SK-N-SH (cell line): Measurements from ENCODE around the gene CSPG5. TPM values are rescaled to one million over a fixed set of nuclear protein-coding genes. Genes with fewer than 3 reads are reported as not detected.

Experiments
- CTCF ChIA-PET: fragments of 300-600, 350-600 bp; formaldehyde crosslinking; extraction: SDS; loops from one replicate; lab custom pipeline; 2021; lab: Yijun Ruan, JAX
- POLR2A ChIA-PET: fragments of 350-600 bp; sonication (Branson Sonifier 250); formaldehyde crosslinking; extraction: SDS; loops from one replicate; lab custom pipeline; 2020; ENCODE audit warnings: antibody characterized with exemption, inconsistent platforms; lab: Yijun Ruan, JAX
- DNase-seq: peaks from one replicate; pipeline ENCODE4 v3.0.0; 2012
- H2AFZ ChIP-seq: fragments of 200-600 bp; sonication (generic); 2 replicates; pipeline ENCODE4 v1.8.1; 2016; ENCODE audit warnings: antibody characterized with exemption, mild to moderate bottlenecking, low read depth
- H3F3A ChIP-seq: fragments of 200-600 bp; sonication (generic); replicated peaks from 2 replicates; pipeline ENCODE3; 2016; ENCODE audit warnings: antibody characterized with exemption, mild to moderate bottlenecking; ENCODE audit not compliant: insufficient read depth
- H3K27ac ChIP-seq, 2 experiments: fragments of 200-500 bp in 1 of 2; fragments of 200-600 bp in 1 of 2; sonication (Bioruptor generic) in 1 of 2; sonication (generic), shearing (Covaris generic) in 1 of 2; 2 replicates each; pipeline versions ENCODE4 v1.5.1 to v1.6.1; 2014 to 2016; ENCODE audit warnings: low read depth in 2 of 2, inconsistent platforms in 1 of 2, low read length in 1 of 2, mild to moderate bottlenecking in 1 of 2, mixed read lengths in 1 of 2
- H3K27me3 ChIP-seq: fragments of 200-600 bp; sonication (generic), shearing (Covaris generic); 2 replicates; pipeline ENCODE4 v1.6.1; 2016; ENCODE audit warnings: mixed run types; ENCODE audit not compliant: insufficient read depth
- H3K36me3 ChIP-seq, 2 experiments: fragments of 200-500 bp in 1 of 2; fragments of 200-600 bp in 1 of 2; sonication (Bioruptor generic) in 1 of 2; sonication (generic) in 1 of 2; replicated peaks in 1 of 2; 2 replicates each; pipeline versions ENCODE3 to v1.5.1; 2014 to 2016; ENCODE audit warnings: low read length in 1 of 2, mild to moderate bottlenecking in 1 of 2; ENCODE audit not compliant: insufficient read depth in 2 of 2, control insufficient read depth in 1 of 2
- H3K4me1 ChIP-seq, 2 experiments: fragments of 200-500 bp in 1 of 2; fragments of 200-600 bp in 1 of 2; sonication (Bioruptor generic) in 1 of 2; sonication (generic), shearing (Covaris generic) in 1 of 2; 2 replicates each; pipeline versions ENCODE4 v1.5.1 to v1.6.1; 2014 to 2016; ENCODE audit warnings: low read depth in 1 of 2, low read length in 1 of 2, mixed run types in 1 of 2; ENCODE audit not compliant: insufficient read depth in 2 of 2, control insufficient read depth in 1 of 2
- H3K4me2 ChIP-seq: fragments of 200-600 bp; sonication (generic), shearing (Covaris generic); 2 replicates; pipeline ENCODE4 v1.6.1; 2017; ENCODE audit warnings: mixed run types
- H3K4me3 ChIP-seq, 2 experiments: fragments of 200-500 bp in 1 of 2; fragments of 200-600 bp in 1 of 2; sonication (Bioruptor generic) in 1 of 2; sonication (generic), shearing (Covaris generic) in 1 of 2; 2 replicates each; pipeline versions ENCODE4 v1.5.1 to v1.8.1; 2014 to 2016; ENCODE audit warnings: low read depth in 2 of 2, inconsistent platforms in 1 of 2, low read length in 1 of 2, mild to moderate bottlenecking in 1 of 2, mixed read lengths in 1 of 2, moderate library complexity in 1 of 2
- H3K79me2 ChIP-seq: fragments of 200-600 bp; sonication (generic); 2 replicates; pipeline ENCODE4 v1.8.1; 2017; ENCODE audit warnings: mild to moderate bottlenecking; ENCODE audit not compliant: insufficient read depth
- H3K9ac ChIP-seq: fragments of 200-600 bp; sonication (generic); 2 replicates; pipeline ENCODE4 v1.6.1; 2017; ENCODE audit warnings: mixed run types
- H3K9me2 ChIP-seq: fragments of 200-600 bp; sonication (generic); 2 replicates; pipeline ENCODE4 v1.6.1; 2017; ENCODE audit warnings: mixed run types
- H3K9me3 ChIP-seq: fragments of 200-600 bp; sonication (generic); 2 replicates; pipeline ENCODE4 v1.6.1; 2017; ENCODE audit warnings: mixed run types, mild to moderate bottlenecking, moderate library complexity
- H4K20me1 ChIP-seq: fragments of 200-600 bp; sonication (generic); 2 replicates; pipeline ENCODE4 v1.6.1; 2017; ENCODE audit warnings: mild to moderate bottlenecking, mixed run types; ENCODE audit not compliant: insufficient read depth
- CTCF ChIP-seq: fragments of 200-600 bp; sonication (generic); IDR thresholded peaks from 2 replicates; pipeline ENCODE4 v1.6.1; 2017; ENCODE audit warnings: antibody characterized with exemption, mild to moderate bottlenecking, moderate library complexity
- EP300 ChIP-seq, 2 experiments: IDR thresholded peaks; 2 replicates each; pipeline versions ENCODE4 v1.4.0 to v1.6.1; 2012; ENCODE audit warnings: borderline replicate concordance in 1 of 2, low read depth in 1 of 2, low read length in 1 of 2
- FOSL2 ChIP-seq: IDR thresholded peaks from 2 replicates; pipeline ENCODE4 v1.4.0; 2012; ENCODE audit warnings: low read depth, mild to moderate bottlenecking, moderate library complexity, borderline replicate concordance
- GATA2 ChIP-seq: sonication (generic); formaldehyde crosslinking; IDR thresholded peaks from 2 replicates; pipeline ENCODE4 v1.5.0; 2020; ENCODE audit warnings: mild to moderate bottlenecking, missing genetic modification reagents
- MXI1 ChIP-seq: IDR thresholded peaks from 2 replicates; pipeline ENCODE4 v1.6.1; 2012; ENCODE audit warnings: mild to moderate bottlenecking, low read depth, low read length, improper control_type of control experiment
- NFIC ChIP-seq: IDR thresholded peaks from 2 replicates; pipeline ENCODE4 v1.4.0; 2012; ENCODE audit warnings: borderline replicate concordance
- NRF1 ChIP-seq: IDR thresholded peaks from 2 replicates; pipeline ENCODE4 v1.6.1; 2012; ENCODE audit warnings: low read depth, mild to moderate bottlenecking, low read length
- POLR2AphosphoS5 ChIP-seq: IDR thresholded peaks from 2 replicates; pipeline ENCODE4 v1.6.1; 2012; ENCODE audit warnings: low read depth, low read length
- RAD21 ChIP-seq: IDR thresholded peaks from 2 replicates; pipeline ENCODE4 v1.6.1; 2012; ENCODE audit warnings: mild to moderate bottlenecking, low read length
- RXRA ChIP-seq: IDR thresholded peaks from 2 replicates; pipeline ENCODE4 v1.4.0; 2012; ENCODE audit warnings: low read depth, mild to moderate bottlenecking, borderline replicate concordance
- TCF12 ChIP-seq: IDR thresholded peaks from 2 replicates; pipeline ENCODE4 v1.4.0; 2012
- TEAD4 ChIP-seq: IDR thresholded peaks from 2 replicates; pipeline ENCODE4 v1.4.0; 2012; ENCODE audit warnings: mild to moderate bottlenecking, borderline replicate concordance; ENCODE audit not compliant: insufficient read depth
- USF2 ChIP-seq: fragments of 150-350 bp; IDR thresholded peaks from 2 replicates; pipeline ENCODE4 v1.6.1; 2017; ENCODE audit warnings: antibody characterized with exemption, low read length, low read depth, borderline replicate concordance
- YY1 ChIP-seq: IDR thresholded peaks from 2 replicates; pipeline ENCODE4 v1.4.0; 2012; ENCODE audit warnings: low read depth, mild to moderate bottlenecking
- WGBS: methylation state at CpG from one replicate; pipeline ENCODE4 v1.1.6; 2017; ENCODE audit warnings: low lambda C conversion rate; 5-methylcytosine and 5-hydroxymethylcytosine counted together
- polyA plus RNA-seq, 3 experiments: library from polyadenylated mRNA; depleted of rRNA; stranded (reverse); fragments of >200 nt; gene quantifications; 2 replicates each; pipeline ENCODE4 v1.2.3, GENCODE V29; 2012
- TF ChIP-seq, protein P1 (sequence below): IDR thresholded peaks from 2 replicates; pipeline ENCODE4 v1.4.0; 2012; ENCODE audit warnings: low read depth, borderline replicate concordance
- TF ChIP-seq, protein P2 (sequence below): fragments of 150-350 bp; IDR thresholded peaks from 2 replicates; pipeline ENCODE4 v1.6.1; 2016; ENCODE audit warnings: mild to moderate bottlenecking, low read depth, low read length
- TF ChIP-seq, protein P3 (sequence below): IDR thresholded peaks from 2 replicates; pipeline ENCODE4 v1.6.1; 2012; ENCODE audit warnings: mild to moderate bottlenecking, low read depth, low read length, moderate library complexity

CSPG5 gene
- polyA plus RNA-seq, 1 of the 3 experiments (the other 2 are of a cell fraction), result 0.58 TPM

DNA sequence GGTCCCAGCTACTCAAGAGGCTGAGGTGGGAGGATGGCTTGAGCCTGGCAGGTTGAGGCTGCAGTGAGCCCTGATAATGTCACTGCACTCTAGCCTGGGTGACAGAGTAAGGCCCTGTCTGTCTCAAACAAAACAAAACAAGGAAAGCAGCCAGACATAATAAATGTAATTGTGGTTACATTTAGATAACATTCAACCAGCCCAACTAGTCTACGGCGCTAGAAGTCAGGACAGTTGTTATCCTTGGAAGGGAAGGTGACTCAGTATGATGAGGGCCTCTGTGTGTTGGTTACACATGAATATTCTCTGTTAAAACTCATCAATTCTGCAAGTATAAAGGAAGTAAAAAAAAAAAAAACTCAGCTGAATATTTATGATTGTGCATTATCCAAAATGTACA, 27.0 kb upstream of the CSPG5 start:
- 46% methylated on average over 2 of the region's 2 CpGs for WGBS
- H3K4me2 ChIP-seq, result no peak overlapping the region
- DNase-seq, result no peak
- H3K36me3 ChIP-seq, result peaks cover 51 to 59% of the 10 kb centered on the region in 2 experiments
- no peaks in the 10 kb centered on the region; the same call in none of the 2 replicates for H3K79me2 ChIP-seq
- POLR2A ChIA-PET, result interaction anchor here (0.6 kb wide), 1 partner anchor 10 kb away, joined by 3 read pairs; no protein-coding TSS in a partner anchor
- H3K9ac ChIP-seq, result no peak overlapping the region
- H3K27ac ChIP-seq, result 0 out of 4 replicates have a peak overlapping the region, but pooled peaks of 1 of the 2 experiments have one; percentile 1
- H3K4me1 ChIP-seq, result peaks cover 0 to 3% of the 10 kb centered on the region in 2 experiments; a peak in 2 of 4 replicates
- no peaks in the 10 kb centered on the region for H3K9me3 ChIP-seq
- TF ChIP-seq POLR2AphosphoS5, result no peak
- TF ChIP-seq FOSL2, result no peak
- TF ChIP-seq USF2, result no peak
- no peak for TF ChIP-seq RXRA
- TF ChIP-seq TCF12, result no peak
- TF ChIP-seq EP300 (IDR thresholded peaks at IDR 0.05; ENCODE audit: borderline replicate concordance in 1 of 2, low read depth in 1 of 2, low read length in 1 of 2), result no peak
- TF ChIP-seq TEAD4, result no peak
- TF ChIP-seq GATA2, result no peak
- no peak for TF ChIP-seq CTCF
- no peak for TF ChIP-seq NRF1
- TF ChIP-seq MXI1, result no peak
- TF ChIP-seq NFIC, result no peak
- TF ChIP-seq RAD21, result no peak
- TF ChIP-seq, protein P1, sequence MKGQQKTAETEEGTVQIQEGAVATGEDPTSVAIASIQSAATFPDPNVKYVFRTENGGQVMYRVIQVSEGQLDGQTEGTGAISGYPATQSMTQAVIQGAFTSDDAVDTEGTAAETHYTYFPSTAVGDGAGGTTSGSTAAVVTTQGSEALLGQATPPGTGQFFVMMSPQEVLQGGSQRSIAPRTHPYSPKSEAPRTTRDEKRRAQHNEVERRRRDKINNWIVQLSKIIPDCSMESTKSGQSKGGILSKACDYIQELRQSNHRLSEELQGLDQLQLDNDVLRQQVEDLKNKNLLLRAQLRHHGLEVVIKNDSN, result no peak
- TF ChIP-seq, protein P2, sequence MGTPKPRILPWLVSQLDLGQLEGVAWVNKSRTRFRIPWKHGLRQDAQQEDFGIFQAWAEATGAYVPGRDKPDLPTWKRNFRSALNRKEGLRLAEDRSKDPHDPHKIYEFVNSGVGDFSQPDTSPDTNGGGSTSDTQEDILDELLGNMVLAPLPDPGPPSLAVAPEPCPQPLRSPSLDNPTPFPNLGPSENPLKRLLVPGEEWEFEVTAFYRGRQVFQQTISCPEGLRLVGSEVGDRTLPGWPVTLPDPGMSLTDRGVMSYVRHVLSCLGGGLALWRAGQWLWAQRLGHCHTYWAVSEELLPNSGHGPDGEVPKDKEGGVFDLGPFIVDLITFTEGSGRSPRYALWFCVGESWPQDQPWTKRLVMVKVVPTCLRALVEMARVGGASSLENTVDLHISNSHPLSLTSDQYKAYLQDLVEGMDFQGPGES, result no peak
- no peak for TF ChIP-seq YY1
- TF ChIP-seq, protein P3, sequence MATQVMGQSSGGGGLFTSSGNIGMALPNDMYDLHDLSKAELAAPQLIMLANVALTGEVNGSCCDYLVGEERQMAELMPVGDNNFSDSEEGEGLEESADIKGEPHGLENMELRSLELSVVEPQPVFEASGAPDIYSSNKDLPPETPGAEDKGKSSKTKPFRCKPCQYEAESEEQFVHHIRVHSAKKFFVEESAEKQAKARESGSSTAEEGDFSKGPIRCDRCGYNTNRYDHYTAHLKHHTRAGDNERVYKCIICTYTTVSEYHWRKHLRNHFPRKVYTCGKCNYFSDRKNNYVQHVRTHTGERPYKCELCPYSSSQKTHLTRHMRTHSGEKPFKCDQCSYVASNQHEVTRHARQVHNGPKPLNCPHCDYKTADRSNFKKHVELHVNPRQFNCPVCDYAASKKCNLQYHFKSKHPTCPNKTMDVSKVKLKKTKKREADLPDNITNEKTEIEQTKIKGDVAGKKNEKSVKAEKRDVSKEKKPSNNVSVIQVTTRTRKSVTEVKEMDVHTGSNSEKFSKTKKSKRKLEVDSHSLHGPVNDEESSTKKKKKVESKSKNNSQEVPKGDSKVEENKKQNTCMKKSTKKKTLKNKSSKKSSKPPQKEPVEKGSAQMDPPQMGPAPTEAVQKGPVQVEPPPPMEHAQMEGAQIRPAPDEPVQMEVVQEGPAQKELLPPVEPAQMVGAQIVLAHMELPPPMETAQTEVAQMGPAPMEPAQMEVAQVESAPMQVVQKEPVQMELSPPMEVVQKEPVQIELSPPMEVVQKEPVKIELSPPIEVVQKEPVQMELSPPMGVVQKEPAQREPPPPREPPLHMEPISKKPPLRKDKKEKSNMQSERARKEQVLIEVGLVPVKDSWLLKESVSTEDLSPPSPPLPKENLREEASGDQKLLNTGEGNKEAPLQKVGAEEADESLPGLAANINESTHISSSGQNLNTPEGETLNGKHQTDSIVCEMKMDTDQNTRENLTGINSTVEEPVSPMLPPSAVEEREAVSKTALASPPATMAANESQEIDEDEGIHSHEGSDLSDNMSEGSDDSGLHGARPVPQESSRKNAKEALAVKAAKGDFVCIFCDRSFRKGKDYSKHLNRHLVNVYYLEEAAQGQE, result no peak
- no peak overlapping the region for H2AFZ ChIP-seq
- peaks cover 9% of the 10 kb centered on the region for H3F3A ChIP-seq
- peaks cover 37% of the 10 kb centered on the region for H4K20me1 ChIP-seq
- H3K9me2 ChIP-seq, result no peaks in the 10 kb centered on the region
- CTCF ChIA-PET, result interaction anchor here (0.6 kb wide), 1 partner anchor 16 kb away, joined by 3 read pairs; no protein-coding TSS in a partner anchor
- H3K27me3 ChIP-seq, result no peaks in the 10 kb centered on the region
- no peak overlapping the region for H3K4me3 ChIP-seq
